Activated T-cell treated with anti-CD3 and anti-CD28 coated beads, Interleukin-2, amount 50 U/mL, for 24 hours (primary cell): ENCODE data around the gene OR56B1.

Source experiments
- DNase-seq: peaks from one replicate; pipeline ENCODE4 v3.0.0-alpha.2; 2020
- H3K27ac Mint-ChIP-seq: 2 replicates; pipeline ENCODE4 v1.8.0; 2020; ENCODE audit warnings: mild to moderate bottlenecking, mixed read lengths
- H3K27me3 Mint-ChIP-seq: 2 replicates; pipeline ENCODE4 v1.8.0; 2020; ENCODE audit warnings: mixed read lengths
- H3K36me3 Mint-ChIP-seq: 2 replicates; pipeline ENCODE4 v1.8.0; 2020; ENCODE audit warnings: low read depth, mixed read lengths
- H3K4me1 Mint-ChIP-seq: 2 replicates; pipeline ENCODE4 v1.8.0; 2020; ENCODE audit warnings: low read depth, mixed read lengths
- H3K4me3 Mint-ChIP-seq: 2 replicates; pipeline ENCODE4 v1.8.0; 2020; ENCODE audit warnings: mild to moderate bottlenecking, moderate library complexity, mixed read lengths
- H3K9me3 Mint-ChIP-seq: 2 replicates; pipeline ENCODE4 v1.8.0; 2020; ENCODE audit warnings: mixed read lengths

OR56B1 gene

GRCh38 chr11:5783255-5783654 lies 47.0 kb downstream of the OR56B1 start, which contains the start of gene OR52N5:
Gene OR52N5 (minus strand): TSS chr11:5783355. CDS start chr11:5778634, 4,721 bp downstream.
- Mint-ChIP-seq H3K36me3 (no peaks in the 10 kb centered on the region), H3K27ac (no peak within 1 kb of the TSS), H3K4me1 (peaks cover 6% of the 10 kb centered on the region), H3K27me3 (peaks cover 36% of the 10 kb centered on the region), H3K9me3 (no peaks in the 10 kb centered on the region), H3K4me3 (no peak within 1 kb of the TSS)
- no peak for DNase-seq
